GM12878 (cell line): ENCODE data around the gene GPR4. TPM values are rescaled to one million over a fixed set of nuclear protein-coding genes. Genes with fewer than 3 reads are reported as not detected.
A peak's percentile ranks its signal among the peaks of the same experiment; 100 is the strongest.

Experiments
- ATAC-seq: fragments of 200-7000 bp; cut with Tn5 transposase; 3 replicates; pipeline ENCODE4 v1.9.1; 2020; ENCODE audit warnings: mild to moderate bottlenecking, moderate library complexity
- BruUV-seq: library from RNA; stranded (reverse); fragments of 400-500 nt; replicated peaks from 2 replicates; lab custom pipeline; 2021; lab: Mats Ljungman, UMichigan
- CTCF ChIA-PET: fragments of 300-600 bp; sonication (Branson Sonifier 250); formaldehyde crosslinking; extraction: SDS; loops from one replicate; lab custom pipeline; 2021; ENCODE audit warnings: inconsistent platforms; lab: Yijun Ruan, JAX
- POLR2A ChIA-PET: fragments of 350-600 bp; formaldehyde crosslinking; extraction: SDS; loops from one replicate; lab custom pipeline; 2021; ENCODE audit warnings: inconsistent platforms; lab: Charles Lee
- RAD21 ChIA-PET: fragments of 300-600 bp; sonication (Branson Sonifier 250); formaldehyde crosslinking; loops from one replicate; lab custom pipeline; 2023; ENCODE audit warnings: antibody characterized with exemption; ENCODE audit not compliant: unreplicated experiment; lab: Charles Lee
- SMC1A ChIA-PET: fragments of 300-600 bp; sonication (Branson Sonifier 250); formaldehyde crosslinking; loops from one replicate; lab custom pipeline; 2023; ENCODE audit not compliant: unreplicated experiment, uncharacterized antibody; lab: Charles Lee
- DNase-seq: peaks from one replicate; pipeline ENCODE4 v3.0.0-alpha.2; 2011; ENCODE audit warnings: low read depth, low spot score
- FAIRE-seq: peaks from 3 replicates; lab custom pipeline; 2011; peaks lifted over from hg19 to GRCh38; lab: Jason Lieb, UNC
- H2AFZ ChIP-seq: 2 replicates; pipeline ENCODE4 v1.6.0; 2011; ENCODE audit warnings: low read depth, low read length, control low read depth; ENCODE audit not compliant: control insufficient read depth
- H3K27ac ChIP-seq: 2 replicates; pipeline ENCODE4 v1.5.1; 2011; ENCODE audit warnings: control low read depth; ENCODE audit not compliant: control insufficient read depth, insufficient read depth
- H3K27me3 ChIP-seq, 2 experiments: replicated peaks in 1 of 2; 2 replicates each; pipeline versions ENCODE4 v1.6.0 to v1.6.1; 2011; ENCODE audit warnings: low read length in 1 of 2; ENCODE audit not compliant: control insufficient read depth in 2 of 2, insufficient read depth in 2 of 2
- H3K36me3 ChIP-seq, 2 experiments: 2 replicates each; pipeline ENCODE4 v1.5.1; 2011; ENCODE audit warnings: low read length in 1 of 2; ENCODE audit not compliant: control insufficient read depth in 2 of 2, insufficient read depth in 2 of 2
- H3K4me1 ChIP-seq: 2 replicates; pipeline ENCODE4 v1.6.1; 2011; ENCODE audit warnings: mild to moderate bottlenecking, low read length, moderate library complexity, mixed read lengths; ENCODE audit not compliant: control insufficient read depth, insufficient read depth
- H3K4me2 ChIP-seq: 2 replicates; pipeline ENCODE4 v1.6.0; 2011; ENCODE audit warnings: control low read depth; ENCODE audit not compliant: control insufficient read depth, insufficient read depth
- H3K4me3 ChIP-seq: fragments of 200-600 bp; sonication (generic); 2 replicates; pipeline ENCODE4 v1.5.1; 2016
- H3K79me2 ChIP-seq: 2 replicates; pipeline ENCODE4 v1.6.0; 2011; ENCODE audit warnings: low read length; ENCODE audit not compliant: control insufficient read depth, insufficient read depth
- H3K9ac ChIP-seq: 2 replicates; pipeline ENCODE4 v1.8.0; 2011; ENCODE audit warnings: low read length, control low read depth, mixed read lengths; ENCODE audit not compliant: control insufficient read depth, insufficient read depth
- H3K9me3 ChIP-seq: replicated peaks from 3 replicates; pipeline ENCODE4 v1.5.1; 2011; ENCODE audit warnings: mild to moderate bottlenecking, low read length; ENCODE audit not compliant: control insufficient read depth, insufficient read depth
- H4K20me1 ChIP-seq: 2 replicates; pipeline ENCODE4 v1.6.0; 2011; ENCODE audit not compliant: control insufficient read depth, insufficient read depth
- BCL3 ChIP-seq: IDR thresholded peaks from 2 replicates; pipeline ENCODE4 v1.6.1; 2011; ENCODE audit warnings: borderline replicate concordance, low read depth, mild to moderate bottlenecking, moderate library complexity, low read length; ENCODE audit not compliant: insufficient read depth, poor library complexity, severe bottlenecking
- BHLHE40 ChIP-seq, 2 experiments: fragments of 450-650 bp in 1 of 2; IDR thresholded peaks; 2 replicates each; pipeline ENCODE4 v1.6.1; 2011 to 2017; ENCODE audit warnings: low read depth in 2 of 2, borderline replicate concordance in 1 of 2, improper control_type of control experiment in 1 of 2, low read length in 1 of 2, mild to moderate bottlenecking in 1 of 2
- CBFB ChIP-seq: IDR thresholded peaks from 2 replicates; pipeline ENCODE4 v1.6.1; 2016; ENCODE audit warnings: antibody characterized with exemption, low read depth
- DPF2 ChIP-seq: fragments of 450-650 bp; IDR thresholded peaks from 2 replicates; pipeline ENCODE4 v1.6.1; 2017; ENCODE audit warnings: mild to moderate bottlenecking
- E2F4 ChIP-seq: IDR thresholded peaks from 2 replicates; pipeline ENCODE4 v1.6.1; 2012; ENCODE audit warnings: low read depth, low read length, improper control_type of control experiment
- EED ChIP-seq: sonication (generic); IDR thresholded peaks from 2 replicates; pipeline ENCODE4 v1.6.1; 2016; ENCODE audit warnings: antibody characterized with exemption, low read depth
- HCFC1 ChIP-seq: fragments of 150-350 bp; IDR thresholded peaks from 2 replicates; pipeline ENCODE4 v1.6.1; 2014; ENCODE audit warnings: low read length
- IRF3 ChIP-seq: fragments of 450-650 bp; IDR thresholded peaks from 2 replicates; pipeline ENCODE4 v1.6.1; 2014; ENCODE audit warnings: mild to moderate bottlenecking
- MEF2B ChIP-seq: fragments of 450-650 bp; IDR thresholded peaks from 2 replicates; pipeline ENCODE4 v1.6.1; 2018; ENCODE audit warnings: mild to moderate bottlenecking, moderate library complexity; ENCODE audit not compliant: partially characterized antibody, poor library complexity, severe bottlenecking
- NBN ChIP-seq: fragments of 450-650 bp; IDR thresholded peaks from 2 replicates; pipeline ENCODE4 v1.6.1; 2016
- POLR2A ChIP-seq: IDR thresholded peaks from 2 replicates; pipeline ENCODE4 v1.6.1; 2011; ENCODE audit warnings: low read depth, mild to moderate bottlenecking, low read length
- POLR2AphosphoS5 ChIP-seq: IDR thresholded peaks from 2 replicates; pipeline ENCODE4 v1.6.1; 2011; ENCODE audit warnings: mild to moderate bottlenecking, low read length, inconsistent platforms
- RUNX3 ChIP-seq: IDR thresholded peaks from 2 replicates; pipeline ENCODE4 v1.6.1; 2012; ENCODE audit warnings: low read length, inconsistent platforms
- SMARCA5 ChIP-seq: fragments of 450-650 bp; IDR thresholded peaks from 2 replicates; pipeline ENCODE4 v1.6.1; 2017; ENCODE audit warnings: mild to moderate bottlenecking
- ZBTB40 ChIP-seq: fragments of 450-650 bp; IDR thresholded peaks from 2 replicates; pipeline ENCODE4 v1.6.1; 2016; ENCODE audit warnings: mild to moderate bottlenecking, moderate library complexity, borderline replicate concordance
- WGBS: methylation state at CpG from one replicate; pipeline ENCODE4 v1.1.6; 2016; ENCODE audit warnings: low lambda C conversion rate; ENCODE audit not compliant: insufficient replicate concordance, insufficient coverage; ENCODE audit errors: missing lambda C conversion rate; 5-methylcytosine and 5-hydroxymethylcytosine counted together
- in situ Hi-C: fragments of 300-500 bp; cut with MboI; formaldehyde crosslinking; loops from 9 replicates; pipeline ENCODE4 v1.14.3; 2018; ENCODE audit warnings: mixed read lengths
- intact Hi-C: fragments of 100-400 bp; cut with micrococcal nuclease; formaldehyde crosslinking; loops from one replicate; pipeline ENCODE4 v1.14.2; 2022; ENCODE audit not compliant: unreplicated experiment
- polyA plus RNA-seq, 11 experiments: library from polyadenylated mRNA; depleted of rRNA in 4 of 11; unstranded in 6 of 11; stranded (reverse) in 5 of 11; fragments of >200 nt; fragmentation: Nextera tagmentation in 4 of 11; fragmentation: Illumina TruSeq in 1 of 11; extraction: Ambion mirVana in 4 of 11; extraction: Trizol in 1 of 11; gene quantifications; 1 replicate in 1 of 11; 2 replicates in 10 of 11; pipeline versions ENCODE4 v1.2.1 to v1.2.3, GENCODE V29; 2011 to 2016; ENCODE audit warnings: inconsistent platforms in 2 of 11, missing spikeins in 2 of 11, low read depth in 1 of 11
- total RNA-seq, 4 experiments: library from RNA; depleted of rRNA in 3 of 4; stranded (reverse); fragments of >200 nt in 3 of 4; fragmentation: Illumina TruSeq in 1 of 4; extraction: Trizol in 1 of 4; gene quantifications; 2 replicates each; pipeline versions ENCODE4 v1.2.1 to v1.2.3, GENCODE V29; 2013 to 2021

The GPR4 gene
- total and polyA plus RNA-seq, 10 of the 15 experiments (the other 5 are each of a cell fraction or from before 2014, with no cell fraction given), result not detected

GRCh38 chr19:45613926-45614725 lies 12.1 kb upstream of the GPR4 start:
- ATAC-seq (peak; percentile 92), DNase-seq (peak; percentile 73), FAIRE-seq (peak; percentile 85)
- intact Hi-C loops, result loop anchor here (2.0 kb wide), 1 partner anchor 29 kb away; no protein-coding TSS in a partner anchor
- Histone ChIP-seq H3K9me3 (no peaks in the 10 kb centered on the region; the same call in 2 of the 3 replicates), H3K27ac (peak overlapping the region; percentile 65), H3K27me3 (no peaks in the 10 kb centered on the region), H3K9ac (no peak overlapping the region), H4K20me1 (no peaks in the 10 kb centered on the region), H3K36me3 (peaks cover 8 to 26% of the 10 kb centered on the region in 2 experiments), H3K79me2 (no peaks in the 10 kb centered on the region), H3K4me1 (peaks cover 18% of the 10 kb centered on the region), H3K4me2 (0 out of 2 replicates have a peak overlapping the region, but pooled peaks have one; percentile 2), H2AFZ (no peak overlapping the region), H3K4me3 (no peak overlapping the region)
- ChIA-PET SMC1A (interaction anchor here (0.5 to 5.1 kb wide), 5 partner anchors 10 to 113 kb away, joined by 3 to 39 read pairs (median 4); partner anchors contain the start of gene EML2), POLR2A (interaction anchor here (0.6 to 2.7 kb wide), 6 partner anchors 8 to 182 kb away, joined by 4 to 25 read pairs (median 9); no protein-coding TSS in a partner anchor), RAD21 (interaction anchor here (0.5 to 3.3 kb wide), 4 partner anchors 28 to 92 kb away, joined by 3 to 27 read pairs (median 4); no protein-coding TSS in a partner anchor), CTCF (interaction anchor here (0.6 to 4.7 kb wide), 6 partner anchors 17 to 128 kb away, joined by 3 to 43 read pairs (median 4); partner anchors contain the start of gene EML2)
- 23% methylated on average over 10 of the region's 10 CpGs for WGBS
- no TSS peak for BruUV-seq
- in situ Hi-C loops, result no loop called here
- 0 out of 2 replicates have a peak, but pooled peaks have one; percentile 30 for TF ChIP-seq NBN
- peak; percentile 30 for TF ChIP-seq BCL3
- TF ChIP-seq E2F4, result no peak
- TF ChIP-seq EED, result peak; percentile 74
- peak; percentile 29; the same call in 1 of the 2 replicates for TF ChIP-seq CBFB
- TF ChIP-seq ZBTB40, result no peak
- TF ChIP-seq IRF3, result no peak
- TF ChIP-seq SMARCA5, result peak; percentile 30; the same call in 1 of the 2 replicates
- TF ChIP-seq BHLHE40 (IDR thresholded peaks at IDR 0.05; ENCODE audit: borderline replicate concordance in 1 of 2, low read depth in 2 of 2, low read length in 1 of 2), result 0 out of 4 replicates have a peak, but pooled peaks of 1 of the 2 experiments have one; percentile 12
- peak; percentile 38; the same call in 1 of the 2 replicates for TF ChIP-seq POLR2A
- TF ChIP-seq RUNX3, result peak; percentile 72
- TF ChIP-seq DPF2, result 0 out of 2 replicates have a peak, but pooled peaks have one; percentile 41
- TF ChIP-seq MEF2B, result peak; percentile 68
- TF ChIP-seq HCFC1, result 0 out of 2 replicates have a peak, but pooled peaks have one; percentile 22
- 0 out of 2 replicates have a peak, but pooled peaks have one; percentile 42 for TF ChIP-seq POLR2AphosphoS5
